HG03045 (cell line): ENCODE data around the gene TMEM51.

Experiments used
- ATAC-seq: cut with Tn5 transposase; IDR thresholded peaks from one replicate; pipeline ENCODE4 v1.9.1; 2021; ENCODE audit warnings: mild to moderate bottlenecking, moderate library complexity; ENCODE audit not compliant: unreplicated experiment

The TMEM51 gene

DNA sequence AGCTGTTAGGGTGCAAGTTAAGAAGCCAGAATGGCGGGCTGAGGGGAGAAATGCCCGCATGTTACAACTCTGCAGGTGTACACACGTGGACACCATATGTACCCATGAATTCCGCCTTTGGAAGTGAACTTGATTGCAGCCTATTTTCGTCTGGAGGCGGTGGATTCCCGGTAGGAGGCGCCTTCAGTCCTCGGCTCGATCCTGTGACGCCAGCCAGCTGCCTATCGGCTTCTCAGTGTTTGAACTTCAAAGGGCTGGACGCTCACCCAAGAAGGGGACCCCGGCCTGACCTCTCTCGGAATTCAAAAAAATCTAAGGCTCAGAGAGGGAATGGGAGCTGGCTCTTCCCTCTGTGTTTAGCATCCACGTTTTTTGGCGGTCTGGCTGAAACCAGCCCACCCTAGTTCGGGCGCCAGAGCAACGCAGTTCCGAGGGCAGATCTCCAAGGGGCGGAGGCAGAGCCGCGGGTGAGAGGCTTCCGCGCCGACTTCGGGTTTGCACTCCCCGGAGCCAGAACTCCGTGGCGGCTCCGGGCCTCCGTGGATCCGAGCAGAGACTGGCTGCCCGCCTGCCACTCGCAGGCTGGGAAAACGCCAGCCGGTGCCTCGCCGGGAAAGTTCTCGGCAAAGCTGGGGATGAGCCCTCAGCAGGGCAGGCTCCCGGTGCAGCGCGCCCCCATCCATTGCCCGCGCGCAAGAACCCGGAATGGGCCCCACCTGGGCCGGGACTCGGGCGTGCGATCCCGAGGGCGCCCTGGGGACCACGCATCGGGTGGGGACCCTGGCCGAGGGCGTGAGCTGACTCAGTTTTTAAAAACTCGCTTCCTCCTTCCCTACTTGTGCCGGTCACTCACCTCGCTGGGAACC is 996 bp upstream of the TMEM51 start:
- no peak for ATAC-seq

DNA sequence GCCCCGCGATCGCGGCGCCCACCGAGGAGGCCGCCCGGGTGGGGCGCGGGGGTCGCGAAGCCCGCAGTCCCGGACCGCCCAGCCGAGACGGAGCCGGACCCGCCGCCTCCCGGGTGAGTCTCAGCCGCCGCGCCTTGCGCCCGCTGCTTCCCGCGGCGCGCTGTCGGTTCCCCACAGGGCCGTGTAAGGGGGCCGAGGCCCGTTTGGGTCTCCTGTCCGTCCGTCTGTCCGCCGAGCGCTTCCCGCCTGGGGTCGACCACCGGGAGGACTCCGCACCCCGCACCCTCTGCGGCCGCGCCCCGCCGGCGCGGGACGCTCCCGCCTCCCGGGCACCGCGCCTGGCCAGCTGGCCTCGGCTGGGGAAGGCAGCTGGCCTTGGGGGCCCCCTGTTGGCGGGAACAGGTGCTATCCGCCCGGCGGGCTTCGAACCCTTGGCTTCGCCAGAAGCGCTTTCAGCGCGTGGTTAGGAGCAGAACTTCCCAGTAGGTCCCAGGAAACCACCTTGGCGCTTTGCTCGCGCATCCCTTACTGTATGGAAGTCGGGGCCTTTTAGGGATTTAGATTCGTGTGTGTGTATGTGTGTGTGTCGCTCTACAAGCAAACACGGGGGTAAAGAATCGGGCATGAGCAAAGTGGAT is 414 bp downstream of the TMEM51 start:
- no peak for ATAC-seq

DNA sequence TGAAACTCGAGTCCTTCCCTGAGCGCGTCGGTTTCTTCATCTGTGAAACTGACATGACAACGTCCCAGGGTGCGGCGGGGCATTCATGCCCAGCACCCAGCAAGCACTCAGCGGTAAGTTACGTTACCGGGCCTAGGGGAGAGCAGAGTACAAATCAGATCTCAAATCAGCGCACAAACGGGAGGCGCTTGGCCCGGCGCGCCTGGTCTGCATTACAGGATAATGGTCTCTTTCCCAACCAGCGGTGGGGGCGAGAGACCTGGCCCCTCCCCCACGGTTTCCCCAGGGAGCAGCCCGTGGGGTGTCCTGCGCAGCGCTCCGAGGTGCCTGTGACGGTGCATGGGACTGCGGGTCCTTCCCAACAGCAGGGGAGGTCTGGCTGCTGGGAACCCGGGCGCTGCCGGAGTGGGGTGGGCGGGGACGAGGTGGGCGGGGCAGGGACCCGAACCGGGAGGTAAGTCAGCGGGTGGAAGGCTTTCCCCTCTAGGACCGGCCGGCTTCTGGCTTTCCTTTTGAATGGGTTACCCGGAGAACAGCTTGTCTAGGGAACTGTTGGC is 1.0 kb downstream of the TMEM51 start:
- ATAC-seq = no peak

DNA sequence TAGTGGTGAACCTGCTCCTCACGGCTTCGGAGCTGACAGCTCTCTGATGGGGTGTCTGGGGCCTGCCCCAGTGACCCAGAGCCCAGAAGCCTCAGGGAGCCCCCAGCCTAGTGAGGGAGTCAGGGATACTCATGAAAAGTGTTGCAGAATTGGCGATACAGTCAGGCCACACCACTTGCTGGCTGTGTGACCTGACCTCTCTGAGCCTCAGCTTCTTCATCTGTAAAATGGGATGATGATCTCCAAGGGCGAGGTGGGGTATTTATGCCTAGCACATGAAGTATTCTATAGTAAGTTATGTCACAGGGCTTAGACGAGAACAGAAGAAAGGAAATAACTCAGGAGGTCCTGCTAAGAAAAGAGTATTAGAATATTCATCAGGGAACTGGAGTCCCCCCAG is 1.6 kb downstream of the TMEM51 start:
- ATAC-seq = no peak

DNA sequence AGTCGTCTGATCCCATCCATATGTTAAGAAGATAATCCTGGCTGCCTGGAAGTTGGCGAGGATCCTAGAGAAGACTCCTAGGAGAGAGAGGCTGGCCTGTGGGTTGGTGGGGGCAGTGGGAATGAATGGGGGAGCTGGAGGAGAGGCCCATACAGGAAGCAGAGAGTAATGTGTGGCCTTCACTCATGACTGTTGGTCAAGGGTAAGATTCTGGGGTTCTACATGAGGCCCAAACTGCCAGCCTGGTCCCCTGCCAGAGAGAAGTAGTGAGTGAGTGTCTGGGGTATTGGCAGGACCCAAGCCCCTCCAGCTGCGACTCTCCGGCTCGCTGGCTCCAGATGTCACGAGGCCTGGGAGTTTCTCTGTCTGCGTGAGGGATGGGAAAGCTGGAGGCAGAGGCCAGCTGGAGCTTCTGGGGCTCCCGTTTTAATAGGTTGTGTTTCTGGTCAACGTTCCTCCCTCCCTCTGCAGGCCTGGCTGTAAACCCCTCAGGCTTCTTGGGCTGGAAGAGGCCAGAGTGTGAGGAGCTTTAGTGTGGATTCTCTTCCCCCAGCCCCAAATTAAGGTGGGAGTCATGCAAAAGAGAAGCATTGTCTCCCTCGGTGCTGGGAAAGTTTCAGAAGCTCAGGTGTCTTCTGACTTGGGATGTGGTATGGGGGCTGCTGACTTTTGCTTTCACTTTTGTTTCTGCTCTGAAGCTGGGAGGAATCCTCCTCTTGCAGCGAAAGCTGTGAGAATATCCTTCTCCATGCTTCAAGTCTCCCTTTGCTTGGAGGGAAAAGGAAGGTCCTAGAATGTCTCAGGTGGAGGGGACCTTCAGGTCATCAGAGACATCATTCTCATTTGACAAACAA is 2.6 kb downstream of the TMEM51 start:
- ATAC-seq = no peak

DNA sequence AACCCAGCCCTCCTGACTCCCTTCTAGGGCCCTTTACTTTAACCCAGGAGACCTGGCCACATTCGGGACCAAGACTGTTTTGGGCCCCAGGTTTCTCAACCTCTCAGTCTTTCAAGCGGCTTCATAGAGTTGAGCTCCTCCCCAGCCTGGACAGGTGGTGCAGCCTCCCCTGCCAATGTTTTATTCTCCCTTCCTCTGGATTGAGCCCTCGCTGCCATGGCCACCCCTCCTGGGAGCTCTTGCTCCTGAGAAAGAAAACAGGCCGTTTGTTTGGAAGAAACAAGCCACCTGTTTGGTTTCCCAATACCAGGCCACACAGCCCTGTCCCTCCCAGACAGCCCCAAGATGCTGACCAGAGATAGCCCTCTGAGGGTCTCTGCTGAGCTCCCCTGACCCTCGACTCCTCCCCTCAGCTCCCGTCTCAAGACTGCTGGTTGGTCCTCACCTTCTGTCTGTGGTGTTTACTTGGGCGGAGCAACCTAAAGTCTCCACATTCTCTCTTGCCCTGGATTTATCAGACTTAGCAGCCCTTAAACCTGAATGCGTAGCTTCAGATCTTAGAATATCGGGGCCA is 3.3 kb downstream of the TMEM51 start:
- ATAC-seq = no peak

DNA sequence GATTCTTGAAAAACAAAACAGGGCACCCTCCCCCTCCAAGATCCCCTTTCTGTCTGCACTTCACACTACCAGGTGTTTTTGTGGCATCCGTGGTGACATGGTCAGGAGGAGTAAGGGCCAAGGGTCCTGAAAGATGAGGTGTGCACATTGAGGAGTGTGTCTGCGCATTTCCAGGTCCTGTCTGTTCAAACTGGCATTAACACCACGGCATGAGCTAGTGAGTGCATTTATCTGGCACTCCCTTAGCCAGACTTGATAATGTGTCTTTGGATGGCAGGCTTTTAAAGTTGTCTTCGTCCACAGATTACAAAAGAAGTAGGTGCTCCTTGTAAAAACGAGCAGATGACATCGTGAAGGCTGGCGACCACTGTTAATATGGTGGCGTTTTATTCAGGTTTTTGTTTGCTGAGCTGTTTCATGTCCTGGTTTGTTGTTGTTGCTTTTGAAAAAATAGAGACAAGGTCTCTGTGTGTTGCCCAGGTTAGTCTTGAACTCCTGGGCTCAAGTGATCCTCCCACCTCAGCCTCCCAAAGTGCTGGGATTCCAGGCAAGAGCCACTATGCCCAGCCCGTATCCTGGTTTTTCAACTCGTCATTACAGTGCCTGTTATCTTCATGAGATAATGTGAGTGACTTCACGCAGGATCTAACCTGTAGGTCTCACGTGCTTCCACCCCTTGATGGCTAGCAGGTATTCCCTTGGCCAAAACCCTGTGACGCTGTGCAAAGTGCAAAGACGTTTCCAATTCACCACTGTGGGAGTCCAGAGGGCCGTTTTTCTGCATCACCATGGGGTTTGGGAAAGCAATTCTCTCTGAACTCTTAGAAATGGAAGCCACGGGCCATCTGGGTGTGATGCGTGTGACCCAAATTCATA is 4.2 kb downstream of the TMEM51 start:
- no peak for ATAC-seq

DNA sequence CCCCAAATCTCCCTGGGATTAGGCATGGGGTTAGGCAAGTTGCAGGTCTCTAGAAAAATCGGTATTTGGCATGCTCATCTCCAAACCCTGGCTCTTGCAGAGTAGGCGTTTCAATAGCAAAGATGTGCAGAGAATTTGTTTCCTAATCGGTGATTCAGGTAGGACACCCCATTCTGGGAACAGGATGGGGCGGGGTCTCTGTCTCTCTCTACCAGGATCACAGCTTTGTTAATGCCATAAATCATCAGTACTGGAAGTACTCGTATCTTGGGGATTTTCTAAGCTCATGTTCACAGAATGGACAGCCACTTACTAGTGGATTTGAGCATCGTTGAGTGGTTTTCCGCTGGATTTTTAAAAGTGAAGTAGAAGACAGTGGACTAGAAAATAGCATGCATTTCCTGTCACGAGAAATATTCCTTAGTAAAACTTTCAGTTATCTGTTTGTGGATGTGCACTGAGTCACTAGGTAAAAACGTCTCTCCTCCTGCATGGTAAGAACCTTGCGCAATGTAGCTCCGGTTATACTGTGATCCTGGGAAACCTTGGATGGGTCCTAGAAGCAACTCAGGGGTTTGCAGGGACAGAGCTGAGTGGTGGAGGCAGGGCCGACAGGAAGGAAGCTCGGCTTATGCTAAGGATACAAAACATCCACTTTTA is 5.1 kb downstream of the TMEM51 start:
- no peak for ATAC-seq

DNA sequence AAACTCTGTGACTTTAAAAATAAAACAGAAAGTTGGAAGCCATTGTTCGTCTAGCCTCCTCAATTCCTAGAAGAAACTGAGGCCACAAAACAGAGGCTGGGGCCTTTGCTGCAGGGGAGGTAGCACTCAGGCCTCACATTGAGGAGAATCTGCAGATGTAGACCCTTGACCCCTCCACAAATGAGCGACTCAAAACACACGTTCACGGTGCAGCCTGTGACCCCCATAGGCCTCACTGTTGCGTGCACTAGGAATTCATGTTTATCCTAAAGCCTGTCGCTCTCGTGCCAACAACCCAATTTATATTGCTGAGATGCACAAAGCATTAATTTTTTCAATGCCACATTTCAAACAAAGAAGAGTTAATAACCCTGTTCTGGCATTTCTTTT is 5.6 kb downstream of the TMEM51 start:
- no peak for ATAC-seq

DNA sequence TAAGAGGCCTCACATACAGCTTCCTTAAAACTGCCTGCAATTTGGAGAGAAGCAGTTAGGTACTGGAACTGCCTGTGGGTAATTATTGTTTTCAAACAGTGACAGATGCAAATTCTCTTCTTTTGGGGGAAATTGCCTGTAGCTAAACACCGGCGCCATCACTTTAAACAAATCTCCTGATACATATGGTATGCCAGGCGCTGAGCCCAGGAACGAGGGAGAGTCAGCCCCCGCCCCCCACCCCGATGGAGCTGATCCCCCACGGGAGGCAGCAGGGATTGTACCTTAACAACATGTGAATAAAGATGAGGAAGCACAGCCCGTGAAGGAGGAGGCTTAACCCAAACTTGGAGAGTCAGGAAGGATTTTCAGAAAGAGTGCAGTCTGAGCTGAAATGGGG is 7.1 kb downstream of the TMEM51 start:
- no peak for ATAC-seq

DNA sequence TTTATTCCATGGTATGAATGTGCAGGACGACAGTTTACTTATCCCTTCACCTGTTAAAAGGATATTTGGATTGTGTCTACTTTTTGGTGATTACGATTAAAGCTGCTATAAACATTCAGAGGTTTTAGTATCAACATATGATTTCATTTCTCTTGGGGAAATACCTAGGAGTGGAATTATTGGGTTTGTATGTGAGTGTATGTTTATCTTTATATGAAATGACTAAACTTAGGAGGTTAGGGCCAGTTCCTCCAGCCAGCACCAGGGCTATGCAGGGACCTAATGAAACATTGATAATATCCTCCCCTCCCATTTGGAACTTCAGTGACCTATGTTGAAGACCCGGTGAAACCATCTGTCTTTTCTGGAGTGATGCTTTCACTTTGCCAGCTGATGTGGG is 13.8 kb downstream of the TMEM51 start:
- ATAC-seq = no peak

DNA sequence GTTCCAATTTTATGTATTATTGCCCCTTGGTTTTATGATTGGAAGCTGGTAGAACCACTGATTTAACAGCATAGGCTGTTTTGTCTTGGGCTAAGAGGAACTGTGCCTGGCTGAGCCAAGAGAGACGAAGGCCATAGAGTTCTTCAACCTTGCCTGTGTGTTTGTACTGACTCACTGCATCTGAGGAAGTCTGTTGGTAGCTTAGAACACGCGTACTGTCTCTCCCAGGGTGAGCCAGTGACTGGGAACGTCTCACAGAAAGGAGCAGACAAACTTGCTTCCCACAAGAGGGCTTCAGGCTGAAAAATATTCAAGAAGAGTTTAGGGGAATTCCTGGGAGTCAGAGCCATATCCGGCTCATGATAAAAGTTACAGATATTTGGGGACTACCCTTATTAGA is 14.9 kb downstream of the TMEM51 start:
- ATAC-seq = no peak

DNA sequence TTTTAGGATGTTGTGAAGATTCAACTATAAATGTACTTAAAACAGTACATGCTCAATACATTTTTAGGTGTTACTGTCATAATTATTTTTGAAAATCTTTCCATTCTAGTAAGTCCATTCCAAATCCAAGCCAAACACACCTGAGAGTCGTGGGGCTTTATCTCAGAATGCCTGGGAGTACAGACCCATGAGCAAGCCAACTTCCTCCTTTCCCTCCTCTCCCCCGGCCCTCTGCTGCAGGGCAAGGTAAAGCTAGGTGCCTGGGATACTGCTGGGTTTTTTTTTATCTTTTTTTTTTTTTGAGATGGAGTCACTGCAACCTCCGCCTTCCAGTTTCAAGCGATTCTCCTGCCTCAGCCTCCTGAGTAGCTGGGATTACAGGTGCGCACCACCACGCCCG is 16.5 kb downstream of the TMEM51 start:
- no peak for ATAC-seq

DNA sequence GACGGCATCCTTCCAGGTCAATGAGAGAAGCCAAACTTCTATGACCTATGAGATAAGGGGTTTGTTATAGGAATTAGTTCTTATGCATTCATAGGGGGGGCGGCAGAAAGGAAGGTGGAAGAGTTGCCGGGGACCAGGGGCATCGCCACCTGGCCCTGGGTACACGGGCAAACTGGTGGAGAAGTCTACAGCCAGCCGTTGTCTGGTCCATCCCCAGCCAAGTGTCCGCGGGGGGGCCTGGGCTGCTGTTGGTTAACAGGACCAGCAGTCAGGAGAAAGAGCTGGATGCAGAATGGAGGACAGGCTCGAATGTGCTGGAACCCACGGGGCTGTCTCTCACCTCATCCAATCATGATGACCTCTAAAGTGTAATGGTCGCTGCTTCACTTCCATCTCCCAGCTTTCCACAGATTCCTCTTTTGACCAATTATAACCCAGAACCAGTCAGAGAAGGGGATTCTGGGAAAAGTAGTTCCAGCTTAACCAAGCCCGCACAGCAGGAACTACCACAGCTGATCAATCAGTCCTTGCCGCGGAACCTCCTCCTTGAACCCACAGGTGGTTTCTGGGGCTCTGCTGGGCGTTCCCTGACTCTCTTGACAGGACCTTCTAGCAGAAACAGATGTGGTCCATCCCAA is 17.8 kb downstream of the TMEM51 start:
- ATAC-seq = no peak

DNA sequence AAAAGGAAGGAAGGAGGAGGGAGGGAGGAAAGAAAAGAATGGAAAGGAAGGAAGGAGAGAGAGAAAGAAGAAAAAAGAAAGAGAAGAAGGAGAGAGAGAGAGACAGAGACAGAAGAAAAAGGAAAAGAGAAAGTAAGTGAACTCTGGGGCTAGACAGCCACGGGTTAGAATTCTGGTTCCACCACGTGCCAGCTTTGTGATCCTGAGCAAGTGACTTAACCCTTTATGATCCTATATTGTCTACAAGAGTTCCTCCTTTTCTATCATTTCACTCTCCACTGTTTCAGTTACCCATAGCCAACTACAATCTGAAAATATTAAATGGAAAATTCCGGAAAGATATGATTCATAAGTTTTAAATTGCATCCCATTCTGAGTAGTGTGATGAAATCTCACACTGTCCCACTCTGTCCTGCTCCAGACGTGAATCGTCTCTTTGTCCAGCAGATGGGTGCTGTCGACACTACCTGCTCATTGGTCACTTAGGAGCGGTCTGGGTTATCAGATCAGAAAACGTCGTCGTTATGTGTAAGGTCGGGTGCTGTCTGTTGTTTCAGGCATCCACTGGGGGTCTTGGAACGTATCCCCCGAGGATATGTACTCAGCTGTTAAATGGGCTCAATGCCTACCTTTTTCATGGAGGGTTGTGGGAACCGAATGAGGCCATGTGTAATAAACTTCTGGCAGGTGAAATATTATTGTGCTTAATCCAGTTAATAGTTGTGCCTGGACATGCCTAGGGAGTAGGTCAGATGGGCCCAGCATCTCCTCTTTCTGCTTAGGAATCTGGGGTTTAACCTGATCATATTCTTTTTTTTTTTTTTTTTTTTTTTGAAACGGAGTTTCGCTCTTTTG is 19.1 kb downstream of the TMEM51 start:
- no peak for ATAC-seq

DNA sequence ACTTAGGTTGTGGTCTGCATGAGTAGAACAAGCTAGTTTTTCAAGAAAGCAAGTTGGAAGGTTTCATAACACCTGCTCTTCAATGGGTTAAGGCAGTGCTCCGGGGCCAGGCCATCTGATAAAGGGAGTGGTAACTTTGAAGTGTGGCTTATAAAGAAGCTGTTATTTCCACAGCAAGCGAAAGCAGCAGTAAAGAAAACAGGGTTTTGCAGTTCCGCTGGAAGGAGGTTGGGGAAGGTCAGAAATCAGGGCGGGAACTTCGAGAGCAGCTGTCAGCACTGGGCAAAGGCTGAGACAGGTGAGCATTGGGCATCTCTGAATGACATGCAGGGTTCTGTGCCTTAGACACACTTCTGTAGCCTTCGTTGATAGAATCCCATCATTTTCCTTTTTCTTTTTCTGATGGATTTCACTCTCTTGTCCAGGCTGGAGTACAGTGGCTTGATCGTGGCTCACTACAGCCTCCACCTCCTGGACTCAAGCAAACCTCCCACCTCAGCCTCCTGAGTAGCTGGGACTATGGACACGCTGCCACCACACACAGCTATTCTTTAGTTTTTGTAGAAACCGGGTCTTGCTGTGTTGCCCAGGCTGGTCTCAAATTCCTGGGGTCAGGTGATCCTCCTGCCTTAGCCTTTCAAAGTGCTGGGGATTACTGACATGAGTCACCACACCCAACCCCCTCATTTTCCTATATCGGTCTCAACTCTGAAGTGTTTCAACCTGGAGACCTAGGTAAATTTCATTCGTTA is 20.5 kb downstream of the TMEM51 start:
- no peak for ATAC-seq

DNA sequence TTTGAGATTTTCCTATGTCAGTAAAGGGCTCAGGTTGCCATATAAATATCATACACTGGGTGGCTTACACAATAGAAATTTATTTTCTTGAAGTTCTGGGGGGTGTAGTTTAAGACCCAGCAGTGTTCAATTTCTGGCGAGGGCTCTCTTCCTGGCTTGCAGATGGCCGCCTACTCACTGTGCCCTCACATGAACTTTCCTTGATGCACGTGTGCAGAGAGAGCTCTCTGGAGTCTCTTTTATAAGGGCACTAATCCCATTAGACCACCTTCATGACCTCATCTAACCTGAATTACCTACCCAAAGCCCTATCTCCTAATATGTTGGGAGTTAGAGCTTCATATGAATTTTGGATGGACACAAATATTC is 21.1 kb downstream of the TMEM51 start:
- ATAC-seq = no peak
